HEK293T (cell line): ENCODE results near the gene TIMMDC1.

ENCODE experiments used
- CTCF ChIA-PET: fragments of 350-600 bp; formaldehyde crosslinking; extraction: SDS; loops from one replicate; lab custom pipeline; 2021; ENCODE audit warnings: antibody characterized with exemption, inconsistent platforms; lab: Yijun Ruan, JAX
- POLR2A ChIA-PET: fragments of 350-600 bp; formaldehyde crosslinking; extraction: SDS; loops from one replicate; lab custom pipeline; 2020; ENCODE audit warnings: antibody characterized with exemption, inconsistent platforms; lab: Yijun Ruan, JAX
- DNase-seq: peaks from one replicate; pipeline ENCODE4 v3.0.0; 2012; ENCODE audit warnings: mixed read lengths; ENCODE audit errors: extremely low spot score
- ARNT ChIP-seq: fragments of 450-650 bp; IDR thresholded peaks from 2 replicates; pipeline ENCODE4 v1.6.1; 2017; ENCODE audit warnings: mild to moderate bottlenecking
- BHLHE40 ChIP-seq: fragments of 450-650 bp; IDR thresholded peaks from 2 replicates; pipeline ENCODE4 v1.6.1; 2016; ENCODE audit warnings: mild to moderate bottlenecking, moderate library complexity, borderline replicate concordance
- CTBP1 ChIP-seq: fragments of 450-650 bp; IDR thresholded peaks from 2 replicates; pipeline ENCODE4 v1.6.1; 2016; ENCODE audit warnings: borderline replicate concordance
- ELF4 ChIP-seq: fragments of 450-650 bp; IDR thresholded peaks from 2 replicates; pipeline ENCODE4 v1.6.1; 2017; ENCODE audit warnings: antibody characterized with exemption
- FOXA1 ChIP-seq: fragments of 450-650 bp; IDR thresholded peaks from 2 replicates; pipeline ENCODE4 v1.6.1; 2016; ENCODE audit warnings: mild to moderate bottlenecking
- FOXK2 ChIP-seq: fragments of 450-650 bp; IDR thresholded peaks from 2 replicates; pipeline ENCODE4 v1.6.1; 2016; ENCODE audit warnings: mild to moderate bottlenecking
- FOXM1 ChIP-seq: fragments of 450-650 bp; IDR thresholded peaks from 2 replicates; pipeline ENCODE4 v1.6.1; 2017; ENCODE audit warnings: mild to moderate bottlenecking, borderline replicate concordance
- HDGF ChIP-seq: fragments of 450-650 bp; IDR thresholded peaks from 2 replicates; pipeline ENCODE4 v1.6.1; 2017; ENCODE audit warnings: antibody characterized with exemption, borderline replicate concordance
- L3MBTL2 ChIP-seq: fragments of 450-650 bp; conservative IDR thresholded peaks from 2 replicates; pipeline ENCODE4 v1.6.1; 2016; ENCODE audit warnings: mild to moderate bottlenecking
- LEF1 ChIP-seq: fragments of 450-650 bp; IDR thresholded peaks from 2 replicates; pipeline ENCODE4 v1.6.1; 2017; ENCODE audit warnings: mild to moderate bottlenecking, borderline replicate concordance
- NFRKB ChIP-seq: fragments of 450-650 bp; IDR thresholded peaks from 2 replicates; pipeline ENCODE4 v1.6.1; 2016; ENCODE audit warnings: mild to moderate bottlenecking, moderate library complexity
- SP1 ChIP-seq: fragments of 450-650 bp; IDR thresholded peaks from 2 replicates; pipeline ENCODE4 v1.6.1; 2017
- SUZ12 ChIP-seq: fragments of 450-650 bp; IDR thresholded peaks from 2 replicates; pipeline ENCODE4 v1.6.1; 2016; ENCODE audit warnings: mild to moderate bottlenecking
- TARDBP ChIP-seq: fragments of 450-650 bp; IDR thresholded peaks from 2 replicates; pipeline ENCODE4 v1.6.1; 2016
- ZNF384 ChIP-seq: fragments of 450-650 bp; IDR thresholded peaks from 2 replicates; pipeline ENCODE4 v1.6.1; 2016
- TF ChIP-seq, protein P1 (sequence below): fragments of 450-650 bp; IDR thresholded peaks from 2 replicates; pipeline ENCODE4 v1.6.1; 2016

TIMMDC1 gene

DNA sequence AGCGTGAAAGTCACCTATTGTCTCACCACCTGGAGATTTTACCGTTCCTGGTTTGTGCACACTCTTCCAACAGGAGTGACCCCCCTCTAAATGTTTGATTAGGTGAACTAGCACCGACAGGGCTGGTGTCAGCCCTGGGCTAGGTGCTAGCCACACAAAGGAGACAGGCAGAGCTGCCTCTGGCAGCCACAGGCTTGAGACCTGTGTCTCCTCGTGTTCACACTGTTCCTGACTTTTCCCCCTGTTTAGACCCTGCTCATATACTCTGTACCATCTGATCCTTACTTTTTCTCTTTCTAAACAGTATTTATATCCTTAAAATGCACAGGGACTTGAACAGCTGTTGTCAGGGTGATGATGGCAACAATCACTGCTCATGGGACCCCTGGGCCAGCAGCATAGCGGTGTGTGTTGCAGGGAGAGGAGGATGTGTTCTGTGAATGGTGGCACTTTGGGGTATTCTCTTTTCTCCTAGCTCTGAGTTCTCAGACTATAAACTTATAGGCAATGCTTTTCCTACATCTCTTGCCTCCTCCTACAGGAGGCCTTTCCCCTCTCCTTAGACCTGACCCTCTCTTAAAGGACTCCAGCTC, 55.6 kb downstream of the TIMMDC1 start:
- DNase-seq, result no peak
- ChIA-PET POLR2A (no interaction called here), CTCF (no interaction called here)
- TF ChIP-seq SP1, result no peak
- no peak for TF ChIP-seq FOXK2
- TF ChIP-seq ELF4, result no peak
- TF ChIP-seq BHLHE40, result no peak
- no peak for TF ChIP-seq TARDBP
- no peak for TF ChIP-seq LEF1
- TF ChIP-seq HDGF, result no peak
- TF ChIP-seq, protein P1, sequence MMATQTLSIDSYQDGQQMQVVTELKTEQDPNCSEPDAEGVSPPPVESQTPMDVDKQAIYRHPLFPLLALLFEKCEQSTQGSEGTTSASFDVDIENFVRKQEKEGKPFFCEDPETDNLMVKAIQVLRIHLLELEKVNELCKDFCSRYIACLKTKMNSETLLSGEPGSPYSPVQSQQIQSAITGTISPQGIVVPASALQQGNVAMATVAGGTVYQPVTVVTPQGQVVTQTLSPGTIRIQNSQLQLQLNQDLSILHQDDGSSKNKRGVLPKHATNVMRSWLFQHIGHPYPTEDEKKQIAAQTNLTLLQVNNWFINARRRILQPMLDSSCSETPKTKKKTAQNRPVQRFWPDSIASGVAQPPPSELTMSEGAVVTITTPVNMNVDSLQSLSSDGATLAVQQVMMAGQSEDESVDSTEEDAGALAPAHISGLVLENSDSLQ, result no peak

- POLR2A ChIA-PET, result no interaction called here
- CTCF ChIA-PET, result no interaction called here
- no peak for DNase-seq
- no peak for TF ChIP-seq BHLHE40
- TF ChIP-seq FOXA1, result no peak
- no peak for TF ChIP-seq FOXK2
- no peak for TF ChIP-seq LEF1
- no peak for TF ChIP-seq HDGF
- TF ChIP-seq SUZ12, result no peak
- TF ChIP-seq TARDBP, result no peak
- no peak for TF ChIP-seq NFRKB
- no peak for TF ChIP-seq ARNT
- no peak for TF ChIP-seq FOXM1
- TF ChIP-seq CTBP1, result no peak
- no peak for TF ChIP-seq L3MBTL2
- TF ChIP-seq ELF4, result no peak
- no peak for TF ChIP-seq SP1
These were observed 57.0 kb downstream of the TIMMDC1 start for GRCh38 chr3:119555309-119555735.

- ChIA-PET POLR2A (no interaction called here), CTCF (no interaction called here)
- no peak for TF ChIP-seq BHLHE40
- TF ChIP-seq ZNF384, result no peak
- TF ChIP-seq ARNT, result no peak
- TF ChIP-seq TARDBP, result no peak
- TF ChIP-seq L3MBTL2, result no peak
- TF ChIP-seq NFRKB, result no peak
- TF ChIP-seq, protein P1, result no peak
- no peak for TF ChIP-seq CTBP1
- no peak for TF ChIP-seq SP1
- no peak for TF ChIP-seq LEF1
- TF ChIP-seq FOXK2, result no peak
- no peak for TF ChIP-seq HDGF
- DNase-seq, result no peak
These were observed 57.6 kb downstream of the TIMMDC1 start for GRCh38 chr3:119555929-119556328.

DNA sequence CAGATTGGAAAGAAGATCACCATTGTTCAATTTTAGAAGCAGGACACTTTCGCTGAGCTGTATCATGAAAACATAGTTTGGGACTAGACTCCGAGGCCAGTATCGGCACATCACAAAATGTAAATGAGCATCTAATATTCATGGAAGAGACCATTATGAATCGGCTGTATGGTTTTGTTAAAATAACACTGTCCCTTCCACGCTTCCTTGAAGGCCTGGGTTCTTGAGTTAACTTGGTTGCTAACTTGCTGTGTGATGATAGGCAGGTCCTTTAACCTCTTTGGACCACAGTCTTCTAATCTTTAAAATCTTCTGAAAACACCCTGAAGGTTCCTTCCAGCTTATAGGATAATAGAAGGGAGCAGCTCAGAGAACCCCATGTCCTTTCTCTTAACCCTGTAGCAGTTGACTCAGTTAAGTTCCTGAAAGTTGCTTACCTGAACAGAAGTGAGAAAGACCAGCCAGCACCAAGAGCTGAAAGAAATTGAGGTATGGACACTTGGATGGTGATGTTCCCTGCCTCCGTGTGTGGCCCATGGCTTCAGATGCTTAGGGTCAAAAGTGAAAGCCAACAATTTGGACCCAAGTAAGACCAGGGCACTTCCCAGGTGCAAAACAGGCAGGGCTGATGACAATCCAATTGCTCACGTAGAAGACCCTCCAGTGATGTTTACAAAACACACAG, 59.0 kb downstream of the TIMMDC1 start:
- DNase-seq, result no peak
- POLR2A ChIA-PET, result no interaction called here
- no peak for TF ChIP-seq NFRKB
- no peak for TF ChIP-seq TARDBP
- TF ChIP-seq, protein P1, result no peak
- TF ChIP-seq ARNT, result no peak
- no peak for TF ChIP-seq HDGF
- no peak for TF ChIP-seq SUZ12
- no peak for TF ChIP-seq SP1
- TF ChIP-seq LEF1, result no peak
- TF ChIP-seq CTBP1, result no peak
- TF ChIP-seq L3MBTL2, result no peak
- TF ChIP-seq BHLHE40, result no peak
- TF ChIP-seq ELF4, result no peak
- no peak for TF ChIP-seq FOXA1
- TF ChIP-seq FOXK2, result no peak
- CTCF ChIA-PET, result no interaction called here

- ChIA-PET CTCF (no interaction called here), POLR2A (no interaction called here)
- TF ChIP-seq, protein P1, result no peak
- no peak for TF ChIP-seq FOXK2
- no peak for TF ChIP-seq TARDBP
- TF ChIP-seq ARNT, result no peak
- TF ChIP-seq SUZ12, result no peak
- no peak for TF ChIP-seq HDGF
- TF ChIP-seq ZNF384, result no peak
- no peak for TF ChIP-seq FOXM1
- TF ChIP-seq ELF4, result no peak
- TF ChIP-seq FOXA1, result no peak
- no peak for TF ChIP-seq BHLHE40
- no peak for TF ChIP-seq NFRKB
- TF ChIP-seq CTBP1, result no peak
- no peak for TF ChIP-seq SP1
- TF ChIP-seq L3MBTL2, result no peak
- TF ChIP-seq LEF1, result no peak
- no peak for DNase-seq
These were observed 59.5 kb downstream of the TIMMDC1 start for GRCh38 chr3:119557877-119558269.
